Endothelial cell of umbilical vein (primary cell): ENCODE measurements around the gene MYO9A. TPM values are rescaled to one million over a fixed set of nuclear protein-coding genes. Genes with fewer than 3 reads are reported as not detected.
A peak's percentile ranks its signal among the peaks of the same experiment; 100 is the strongest.

Experiments used
- BruUV-seq: library from RNA; stranded (reverse); fragments of 400-500 nt; replicated peaks from 2 replicates; lab custom pipeline; 2021; lab: Mats Ljungman, UMichigan
- CTCF ChIA-PET: fragments of 300-600, 350-600 bp; sonication (Branson Sonifier 250); formaldehyde crosslinking; loops from one replicate; lab custom pipeline; 2021; ENCODE audit warnings: antibody characterized with exemption, inconsistent platforms; lab: Charles Lee
- POLR2A ChIA-PET: fragments of 300-600, 350-600 bp; sonication (Branson Sonifier 250); formaldehyde crosslinking; loops from one replicate; lab custom pipeline; 2021; ENCODE audit warnings: antibody characterized with exemption, inconsistent platforms; lab: Charles Lee
- DNase-seq: peaks from one replicate; pipeline ENCODE4 v3.0.0-alpha.2; 2011; ENCODE audit warnings: low read depth, low spot score
- FAIRE-seq: peaks from 2 replicates; lab custom pipeline; 2011; peaks lifted over from hg19 to GRCh38; lab: Jason Lieb, UNC
- H2AFZ ChIP-seq: 2 replicates; pipeline ENCODE4 v1.6.0; 2012; ENCODE audit warnings: low read depth, low read length, control low read depth, inconsistent platforms
- H3K27ac ChIP-seq: 2 replicates; pipeline ENCODE4 v1.5.1; 2011; ENCODE audit warnings: low read depth, mild to moderate bottlenecking, control low read depth, low read length, moderate library complexity; ENCODE audit not compliant: insufficient read depth
- H3K27me3 ChIP-seq, 2 experiments: 2 replicates each; pipeline versions ENCODE4 v1.6.0 to v1.6.1; 2011; ENCODE audit warnings: low read length in 2 of 2, mixed read lengths in 1 of 2; ENCODE audit not compliant: control insufficient read depth in 2 of 2, insufficient read depth in 2 of 2
- H3K36me3 ChIP-seq, 2 experiments: 2 replicates in 1 of 2; 3 replicates in 1 of 2; pipeline ENCODE4 v1.5.1; 2011; ENCODE audit warnings: low read length in 2 of 2, mild to moderate bottlenecking in 1 of 2, moderate library complexity in 1 of 2; ENCODE audit not compliant: control insufficient read depth in 2 of 2, insufficient read depth in 2 of 2; ENCODE audit errors: extremely low read depth in 1 of 2
- H3K4me1 ChIP-seq: 3 replicates; pipeline ENCODE4 v1.5.1; 2011; ENCODE audit warnings: mild to moderate bottlenecking, low read length; ENCODE audit not compliant: control insufficient read depth, insufficient read depth; ENCODE audit errors: extremely low read depth
- H3K4me2 ChIP-seq: 2 replicates; pipeline ENCODE4 v1.6.1; 2011; ENCODE audit warnings: low read length, control low read depth, mixed read lengths; ENCODE audit not compliant: insufficient read depth
- H3K4me3 ChIP-seq, 3 experiments: fragments of 200-600 bp in 1 of 3; sonication (generic), shearing (Covaris generic) in 1 of 3; replicated peaks in 1 of 3; 2 replicates each; pipeline ENCODE4 v1.5.1; 2011 to 2016; ENCODE audit warnings: control low read depth in 3 of 3, low read length in 3 of 3, mild to moderate bottlenecking in 2 of 3, inconsistent platforms in 1 of 3, low read depth in 1 of 3, moderate library complexity in 1 of 3; ENCODE audit not compliant: insufficient read depth in 1 of 3
- H3K79me2 ChIP-seq: 2 replicates; pipeline ENCODE4 v1.6.0; 2012; ENCODE audit warnings: low read length, inconsistent platforms; ENCODE audit not compliant: control insufficient read depth, insufficient read depth
- H3K9ac ChIP-seq: replicated peaks from 2 replicates; pipeline ENCODE3; 2011; ENCODE audit warnings: low read length, control low read depth; ENCODE audit not compliant: insufficient read depth; ENCODE audit errors: extremely low read depth
- H3K9me1 ChIP-seq: replicated peaks from 3 replicates; pipeline ENCODE4 v1.6.0; 2011; ENCODE audit warnings: mild to moderate bottlenecking, low read length; ENCODE audit not compliant: control insufficient read depth, insufficient read depth; ENCODE audit errors: extremely low read depth
- H3K9me3 ChIP-seq: replicated peaks from 2 replicates; pipeline ENCODE4 v1.5.1; 2012; ENCODE audit warnings: low read length, inconsistent platforms; ENCODE audit not compliant: control insufficient read depth, insufficient read depth
- H4K20me1 ChIP-seq: replicated peaks from 2 replicates; pipeline ENCODE3; 2011; ENCODE audit warnings: mild to moderate bottlenecking, low read length; ENCODE audit not compliant: control insufficient read depth, insufficient read depth; ENCODE audit errors: extremely low read depth
- CTCF ChIP-seq, 2 donors: IDR thresholded peaks; 1 replicate in 1 of 2; 2 replicates in 1 of 2; pipeline ENCODE4 v1.5.1; 2011; ENCODE audit warnings: low read length in 2 of 2, mild to moderate bottlenecking in 2 of 2, moderate library complexity in 2 of 2, control low read depth in 1 of 2, inconsistent platforms in 1 of 2, low read depth in 1 of 2; ENCODE audit not compliant: insufficient read depth in 1 of 2; ENCODE audit errors: extremely low read depth in 1 of 2
- EZH2 ChIP-seq: IDR thresholded peaks from 2 replicates; pipeline ENCODE4 v1.6.1; 2012; ENCODE audit warnings: borderline replicate concordance, low read depth, mild to moderate bottlenecking, moderate library complexity, low read length, inconsistent platforms; ENCODE audit not compliant: severe bottlenecking
- FOS ChIP-seq: IDR thresholded peaks from 2 replicates; pipeline ENCODE4 v1.6.1; 2011; ENCODE audit warnings: mild to moderate bottlenecking, low read length, moderate library complexity, borderline replicate concordance; ENCODE audit not compliant: insufficient read depth
- GATA2 ChIP-seq: IDR thresholded peaks from 2 replicates; pipeline ENCODE4 v1.7.0; 2011; ENCODE audit warnings: low read depth, mild to moderate bottlenecking, moderate library complexity, mixed read lengths, low read length; ENCODE audit not compliant: insufficient read length, insufficient read depth
- JUN ChIP-seq: IDR thresholded peaks from 2 replicates; pipeline ENCODE4 v1.6.1; 2011; ENCODE audit warnings: borderline replicate concordance, low read depth; ENCODE audit not compliant: insufficient read length, insufficient read depth
- MAX ChIP-seq: IDR thresholded peaks from 2 replicates; pipeline ENCODE4 v1.6.1; 2011; ENCODE audit not compliant: insufficient read depth, insufficient read length
- MYC ChIP-seq: IDR thresholded peaks from one replicate; pipeline ENCODE4 v1.6.1; 2011; ENCODE audit warnings: mild to moderate bottlenecking, low read depth, low read length
- POLR2A ChIP-seq: IDR thresholded peaks from 2 replicates; pipeline ENCODE4 v1.6.1; 2012; ENCODE audit warnings: low read depth, mild to moderate bottlenecking, control low read depth, low read length
- POLR2AphosphoS5 ChIP-seq: IDR thresholded peaks from 2 replicates; pipeline ENCODE4 v1.6.1; 2012; ENCODE audit warnings: low read depth, mild to moderate bottlenecking, control low read depth, low read length, moderate library complexity; ENCODE audit not compliant: insufficient read depth
- dilution Hi-C: fragments of 300-500 bp; cut with MboI; formaldehyde crosslinking; loops from one replicate; pipeline ENCODE4 v1.15.0; 2019; ENCODE audit warnings: low sequenced_read_pairs; ENCODE audit not compliant: extremely low pct_ligation_motif_present
- intact Hi-C: fragments of 100-400 bp; cut with micrococcal nuclease; formaldehyde crosslinking; loops from one replicate; pipeline ENCODE4 v1.10.0; 2022
- polyA plus RNA-seq, 4 experiments: library from polyadenylated mRNA; depleted of rRNA in 3 of 4; stranded (reverse) in 3 of 4; unstranded in 1 of 4; fragments of >200 nt; gene quantifications; 2 replicates each; pipeline versions ENCODE4 v1.2.1 to v1.2.3, GENCODE V29; 2011 to 2012; ENCODE audit warnings: missing spikeins in 1 of 4
- total RNA-seq: library from RNA; stranded (reverse); gene quantifications from 2 replicates; pipeline ENCODE4 v1.2.3, GENCODE V29; 2021

The MYO9A gene
- total and polyA plus RNA-seq, 2 donors (not counting 3 experiments of a cell fraction or from before 2014, with no cell fraction given), result 6.4 to 30.3 TPM

- H3K27ac ChIP-seq, result no peak overlapping the region
Measured at GRCh38 chr15:72146221-72146620, 28.3 kb upstream of the MYO9A start.

GRCh38 chr15:72141171-72142084, 23.5 kb upstream of the MYO9A start:
- intact Hi-C loops, result no loop called here
- ChIA-PET POLR2A (no interaction called here), CTCF (interaction anchor here (1.8 kb wide), 1 partner anchor 398 kb away, joined by 6 read pairs; no protein-coding TSS in a partner anchor)

More at GRCh38 chr15:72146221-72146620, 28.3 kb upstream of the MYO9A start:
- intact Hi-C loops (no loop called here), dilution Hi-C loops (no loop called here)
- Histone ChIP-seq H3K27me3 (no peaks in the 10 kb centered on the region), H2AFZ (no peak overlapping the region), H3K9me1 (no peaks in the 10 kb centered on the region), H3K9ac (no peak overlapping the region), H3K9me3 (no peaks in the 10 kb centered on the region), H3K4me3 (no peak overlapping the region), H3K4me1 (no peaks in the 10 kb centered on the region), H3K36me3 (no peaks in the 10 kb centered on the region), H3K79me2 (no peaks in the 10 kb centered on the region), H3K4me2 (no peak overlapping the region), H4K20me1 (no peaks in the 10 kb centered on the region)
- no peak for FAIRE-seq
- POLR2A ChIA-PET, result no interaction called here
- no peak for TF ChIP-seq POLR2AphosphoS5
- TF ChIP-seq MAX, result no peak
- no peak for DNase-seq
- no TSS peak for BruUV-seq
- CTCF ChIA-PET, result interaction anchor here (0.7 to 2.0 kb wide), 2 partner anchors 10 to 394 kb away, joined by 3 to 8 read pairs; no protein-coding TSS in a partner anchor

More at GRCh38 chr15:72141171-72142084, 23.5 kb upstream of the MYO9A start:
- no peaks in the 10 kb centered on the region for H3K4me1 ChIP-seq
- H3K9ac ChIP-seq, result no peak overlapping the region
- dilution Hi-C loops, result no loop called here
- H3K9me3 ChIP-seq, result no peaks in the 10 kb centered on the region
- no peak for TF ChIP-seq POLR2AphosphoS5
- no peak for TF ChIP-seq GATA2
- no peak for TF ChIP-seq FOS
- no peak for TF ChIP-seq CTCF (IDR thresholded peaks at IDR 0.05; ENCODE audit: extremely low read depth in 1 of 2, insufficient read depth in 1 of 2, low read depth in 1 of 2, low read length in 2 of 2)
- TF ChIP-seq MYC, result no peak
- TF ChIP-seq MAX, result no peak
- TF ChIP-seq POLR2A, result no peak
- no peak for TF ChIP-seq EZH2
- no peak for TF ChIP-seq JUN
- H3K4me2 ChIP-seq, result no peak overlapping the region
- no TSS peak for BruUV-seq
- no peaks in the 10 kb centered on the region for H3K27me3 ChIP-seq
- H3K4me3 ChIP-seq, result no peak overlapping the region
- H3K79me2 ChIP-seq, result no peaks in the 10 kb centered on the region
- no peaks in the 10 kb centered on the region for H3K9me1 ChIP-seq
- H2AFZ ChIP-seq, result no peak overlapping the region
- no peak for FAIRE-seq
- no peaks in the 10 kb centered on the region for H4K20me1 ChIP-seq
- H3K36me3 ChIP-seq, result no peaks in the 10 kb centered on the region
- no peak overlapping the region for H3K27ac ChIP-seq
- DNase-seq, result peak; percentile 37
